Activated naive CD4-positive, alpha-beta T cell treated with anti-CD3 and anti-CD28 coated beads, Interleukin-2, amount 50 U/mL, for 24 hours (primary cell): ENCODE measurements around the gene EGR2.
"Not testable (repeated sequence)": the region's sequence is repeated elsewhere in the genome, so short reads cannot be mapped to it uniquely, and the experiment has no call there.

Experiments
- H3K27ac Mint-ChIP-seq: one replicate; pipeline ENCODE4 v1.8.0; 2021; ENCODE audit warnings: mild to moderate bottlenecking, mixed read lengths
- H3K27me3 Mint-ChIP-seq: one replicate; pipeline ENCODE4 v1.8.0; 2021; ENCODE audit warnings: mixed read lengths
- H3K36me3 Mint-ChIP-seq: one replicate; pipeline ENCODE4 v1.8.0; 2021; ENCODE audit warnings: mixed read lengths
- H3K4me1 Mint-ChIP-seq: one replicate; pipeline ENCODE4 v1.8.0; 2021; ENCODE audit warnings: mixed read lengths
- H3K4me3 Mint-ChIP-seq: one replicate; pipeline ENCODE4 v1.8.0; 2021; ENCODE audit warnings: mild to moderate bottlenecking, mixed read lengths
- H3K9me3 Mint-ChIP-seq: one replicate; pipeline ENCODE4 v1.8.0; 2021; ENCODE audit warnings: mixed read lengths

EGR2 gene

GRCh38 chr10:62790019-62790555, 26.1 kb downstream of the EGR2 start:
- Mint-ChIP-seq H3K4me1 (no peaks in the 10 kb centered on the region), H3K27ac (no peak overlapping the region), H3K9me3 (peaks cover 3% of the 10 kb centered on the region), H3K36me3 (peaks cover 5% of the 10 kb centered on the region), H3K27me3 (no peaks in the 10 kb centered on the region), H3K4me3 (no peak overlapping the region)

DNA sequence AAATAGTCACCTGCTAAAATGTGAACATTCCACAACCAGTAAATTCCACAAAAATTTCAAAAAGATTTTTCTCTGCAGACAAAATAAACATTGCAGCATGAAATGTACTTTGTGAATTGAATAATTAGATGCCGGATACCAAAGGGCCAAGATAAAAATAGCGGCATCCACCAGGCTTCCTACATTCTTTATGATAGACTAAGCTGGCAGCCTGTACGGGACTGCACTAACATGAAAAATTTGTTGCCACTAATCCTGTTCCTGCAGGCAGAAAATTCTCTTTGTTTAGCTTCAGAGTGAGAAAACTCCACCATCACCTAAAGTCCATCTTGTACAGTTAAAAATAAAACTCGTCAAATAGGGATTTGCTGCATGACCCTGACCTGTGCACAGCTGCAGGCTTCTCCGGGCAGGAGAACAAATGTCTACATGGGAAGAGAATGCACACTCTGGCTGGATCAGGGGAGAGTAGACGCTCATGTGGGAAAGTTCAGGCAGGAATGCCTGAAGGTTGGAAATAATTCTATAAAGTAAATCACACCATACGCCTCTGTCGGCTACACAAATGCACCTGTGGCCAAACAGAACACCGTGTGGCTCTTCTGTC, 27.2 kb downstream of the EGR2 start:
- Mint-ChIP-seq H3K9me3 (peaks cover 7% of the 10 kb centered on the region), H3K27ac (no peak overlapping the region), H3K4me1 (no peaks in the 10 kb centered on the region), H3K27me3 (no peaks in the 10 kb centered on the region), H3K36me3 (peaks cover 6% of the 10 kb centered on the region), H3K4me3 (no peak overlapping the region)

GRCh38 chr10:62788285-62788684, 27.9 kb downstream of the EGR2 start:
- not testable (repeated sequence) for H3K27ac Mint-ChIP-seq, H3K9me3 Mint-ChIP-seq, H3K4me3 Mint-ChIP-seq, H3K36me3 Mint-ChIP-seq, H3K4me1 Mint-ChIP-seq, H3K27me3 Mint-ChIP-seq

- not testable (repeated sequence) for H3K36me3 Mint-ChIP-seq, H3K4me3 Mint-ChIP-seq, H3K27ac Mint-ChIP-seq, H3K9me3 Mint-ChIP-seq, H3K27me3 Mint-ChIP-seq
- peaks cover 17% of the 10 kb centered on the region for H3K4me1 Mint-ChIP-seq
These were observed 31.6 kb downstream of the EGR2 start for GRCh38 chr10:62784537-62784936.

DNA sequence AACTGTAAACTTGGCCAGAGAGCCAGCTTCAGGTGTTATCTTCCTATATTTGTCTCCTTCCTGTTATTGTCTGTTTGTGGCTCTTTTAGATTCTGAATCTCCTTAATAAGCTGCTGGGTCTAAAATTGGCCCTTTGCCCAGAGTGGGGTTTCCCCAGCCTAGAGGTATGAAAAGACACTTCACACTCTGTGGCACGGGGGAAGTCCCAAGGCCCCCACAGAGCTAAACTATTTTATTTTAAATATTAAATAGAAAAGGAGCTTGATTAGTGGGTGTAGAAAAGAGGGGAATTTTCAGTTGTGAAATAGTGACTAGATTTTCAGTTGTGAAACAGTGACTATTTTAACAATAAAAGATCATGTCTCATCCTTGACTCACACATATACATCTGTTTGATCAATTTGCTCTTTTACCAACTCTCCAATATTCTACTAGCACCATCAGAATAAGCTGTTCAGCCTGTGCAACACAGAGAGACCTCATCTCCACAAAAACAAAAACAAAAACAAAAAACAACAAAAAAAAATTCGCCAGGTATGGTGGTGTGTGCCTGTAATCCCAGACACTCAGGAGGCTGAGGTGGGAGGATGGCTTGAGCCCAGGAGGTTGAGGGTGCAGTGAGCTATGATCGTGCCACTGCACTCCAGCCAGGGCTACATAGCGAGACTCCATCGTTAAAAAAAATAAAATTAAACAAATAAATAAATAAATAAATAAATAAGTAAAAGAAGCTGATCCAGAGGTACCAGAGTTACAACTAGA, 36.5 kb downstream of the EGR2 start:
- H3K36me3 Mint-ChIP-seq, result no peaks in the 10 kb centered on the region
- H3K9me3 Mint-ChIP-seq, result no peaks in the 10 kb centered on the region
- H3K27me3 Mint-ChIP-seq, result no peaks in the 10 kb centered on the region
- peak overlapping the region; percentile 70 for H3K4me3 Mint-ChIP-seq
- H3K27ac Mint-ChIP-seq, result peak overlapping the region; percentile 95
- peaks cover 39% of the 10 kb centered on the region for H3K4me1 Mint-ChIP-seq

GRCh38 chr10:62778125-62778524, 38.0 kb downstream of the EGR2 start:
- H3K4me1 Mint-ChIP-seq, result peaks cover 39% of the 10 kb centered on the region
- H3K27me3 Mint-ChIP-seq, result no peaks in the 10 kb centered on the region
- H3K36me3 Mint-ChIP-seq, result no peaks in the 10 kb centered on the region
- no peaks in the 10 kb centered on the region for H3K9me3 Mint-ChIP-seq
- H3K27ac Mint-ChIP-seq, result peak overlapping the region; percentile 10
- peak overlapping the region; percentile 17 for H3K4me3 Mint-ChIP-seq

DNA sequence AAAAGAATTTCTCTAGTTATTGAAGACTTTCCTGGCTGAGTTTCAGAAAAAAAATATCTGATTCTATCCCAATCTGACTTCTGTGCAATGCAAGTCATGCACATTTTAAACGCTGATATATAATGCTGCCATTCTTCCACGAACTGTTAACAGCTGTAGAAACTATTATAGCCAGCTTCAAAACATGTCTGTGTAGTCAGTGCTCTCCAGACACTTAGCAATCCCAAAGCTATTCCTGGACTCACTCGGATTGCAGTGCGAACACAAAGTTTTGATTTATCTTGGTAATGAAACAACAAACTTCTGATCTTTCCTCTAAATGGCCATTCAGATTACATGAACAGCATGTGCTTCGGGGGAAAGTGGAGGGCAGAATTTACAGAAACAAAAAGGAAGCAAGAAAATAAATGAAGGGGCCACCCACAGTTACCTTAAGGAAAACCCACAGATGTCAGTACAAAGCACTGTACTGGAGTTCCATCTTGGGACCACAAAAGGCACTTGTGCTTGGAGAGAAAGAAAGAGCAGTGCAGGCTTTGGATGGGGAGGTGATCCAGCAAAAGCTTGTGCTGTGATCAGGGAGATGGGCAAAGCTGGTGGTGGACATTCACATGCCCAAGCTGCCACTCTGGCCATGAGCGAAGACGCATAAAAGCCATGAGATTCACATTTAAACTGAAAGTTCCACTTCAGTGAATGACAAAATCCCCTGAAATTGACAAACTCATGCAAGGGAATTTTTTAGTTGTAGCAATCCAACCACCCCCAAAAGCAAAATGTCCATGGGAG, 43.8 kb downstream of the EGR2 start:
- no peak overlapping the region for H3K4me3 Mint-ChIP-seq
- peaks cover 13% of the 10 kb centered on the region for H3K4me1 Mint-ChIP-seq
- H3K36me3 Mint-ChIP-seq, result no peaks in the 10 kb centered on the region
- H3K27me3 Mint-ChIP-seq, result no peaks in the 10 kb centered on the region
- peak overlapping the region; percentile 30 for H3K27ac Mint-ChIP-seq
- H3K9me3 Mint-ChIP-seq, result no peaks in the 10 kb centered on the region

DNA sequence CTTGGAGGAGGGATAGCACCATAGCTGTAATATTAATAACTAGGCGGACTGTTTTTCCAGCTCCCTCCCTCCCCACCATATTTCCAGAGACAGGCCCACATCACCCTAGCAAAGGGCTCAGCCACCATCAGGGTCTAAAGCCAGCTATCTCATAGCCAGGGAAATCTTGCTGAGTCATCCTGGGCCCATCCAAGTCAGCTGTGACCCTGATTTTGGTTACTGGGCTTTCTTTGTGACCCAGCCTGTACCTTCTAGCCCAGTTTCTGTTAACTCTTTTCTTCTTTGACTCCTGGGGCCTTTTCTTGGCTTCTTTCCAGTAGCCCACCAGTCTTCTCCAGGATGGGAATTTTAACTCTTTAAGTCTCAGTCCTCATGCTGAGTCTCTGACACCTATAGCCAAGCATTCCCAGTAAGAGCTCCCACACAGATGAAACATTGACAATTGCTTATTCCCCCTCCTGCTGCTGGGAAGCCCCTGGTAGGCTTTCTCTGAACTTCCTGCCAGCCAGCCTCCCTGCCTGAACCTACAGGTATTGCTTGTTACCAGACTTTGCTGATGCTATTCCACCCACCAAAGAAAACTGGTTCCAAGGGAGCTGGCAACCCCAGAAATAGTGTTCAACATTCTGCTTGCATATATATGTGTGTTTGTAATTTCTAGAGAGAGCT, 46.5 kb downstream of the EGR2 start:
- no peaks in the 10 kb centered on the region for H3K27me3 Mint-ChIP-seq
- no peak overlapping the region for H3K27ac Mint-ChIP-seq
- H3K4me3 Mint-ChIP-seq, result no peak overlapping the region
- no peaks in the 10 kb centered on the region for H3K36me3 Mint-ChIP-seq
- peaks cover 22% of the 10 kb centered on the region for H3K4me1 Mint-ChIP-seq
- no peaks in the 10 kb centered on the region for H3K9me3 Mint-ChIP-seq

- H3K36me3 Mint-ChIP-seq, result no peaks in the 10 kb centered on the region
- no peaks in the 10 kb centered on the region for H3K9me3 Mint-ChIP-seq
- no peak overlapping the region for H3K4me3 Mint-ChIP-seq
- no peak overlapping the region for H3K27ac Mint-ChIP-seq
- H3K27me3 Mint-ChIP-seq, result no peaks in the 10 kb centered on the region
- peaks cover 24% of the 10 kb centered on the region for H3K4me1 Mint-ChIP-seq
These were observed 49.8 kb downstream of the EGR2 start for GRCh38 chr10:62766386-62766785.

DNA sequence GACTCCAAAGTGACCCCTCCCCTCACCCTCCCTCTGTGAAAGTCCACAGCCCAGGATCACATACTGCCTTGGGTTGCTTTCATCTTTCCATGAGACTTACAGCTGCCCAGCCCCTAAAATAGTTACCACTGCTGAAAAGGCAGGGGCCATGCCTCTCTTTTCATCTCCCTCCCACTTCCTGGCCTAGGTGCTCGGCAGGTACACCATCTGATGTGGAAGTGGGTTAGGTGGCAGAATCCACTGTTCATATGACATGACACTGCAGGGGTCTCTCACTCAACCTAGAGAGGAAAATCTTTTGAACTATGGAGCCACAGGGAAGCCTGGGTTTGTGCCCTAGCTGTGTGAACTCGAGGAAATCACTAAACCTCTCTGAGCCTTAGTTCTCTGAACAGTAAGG, 50.4 kb downstream of the EGR2 start:
- Mint-ChIP-seq H3K9me3 (no peaks in the 10 kb centered on the region), H3K4me3 (no peak overlapping the region), H3K36me3 (no peaks in the 10 kb centered on the region), H3K4me1 (peaks cover 29% of the 10 kb centered on the region), H3K27me3 (no peaks in the 10 kb centered on the region), H3K27ac (peak overlapping the region; percentile 52)

DNA sequence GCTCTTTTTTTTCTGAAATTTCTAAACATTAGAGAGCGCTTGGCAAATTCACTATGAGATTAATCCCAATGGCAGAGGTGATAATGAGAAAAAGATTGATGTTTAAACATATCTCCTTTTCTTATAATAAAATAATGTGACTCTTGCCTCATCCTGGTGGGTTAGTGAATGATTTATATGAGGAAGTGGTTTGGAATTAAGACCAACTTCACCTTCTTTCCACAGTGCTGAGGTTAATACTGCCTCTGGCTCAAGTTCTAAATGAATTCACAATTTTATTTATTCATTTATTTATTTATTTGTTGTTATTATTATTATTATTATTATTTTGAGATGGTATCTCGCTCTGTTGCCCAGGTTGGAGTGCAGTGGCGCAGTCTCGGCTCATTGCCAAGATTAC, 52.2 kb downstream of the EGR2 start:
- Mint-ChIP-seq H3K4me3 (no peak overlapping the region), H3K27ac (no peak overlapping the region), H3K36me3 (no peaks in the 10 kb centered on the region), H3K27me3 (no peaks in the 10 kb centered on the region), H3K4me1 (peaks cover 26% of the 10 kb centered on the region), H3K9me3 (no peaks in the 10 kb centered on the region)

DNA sequence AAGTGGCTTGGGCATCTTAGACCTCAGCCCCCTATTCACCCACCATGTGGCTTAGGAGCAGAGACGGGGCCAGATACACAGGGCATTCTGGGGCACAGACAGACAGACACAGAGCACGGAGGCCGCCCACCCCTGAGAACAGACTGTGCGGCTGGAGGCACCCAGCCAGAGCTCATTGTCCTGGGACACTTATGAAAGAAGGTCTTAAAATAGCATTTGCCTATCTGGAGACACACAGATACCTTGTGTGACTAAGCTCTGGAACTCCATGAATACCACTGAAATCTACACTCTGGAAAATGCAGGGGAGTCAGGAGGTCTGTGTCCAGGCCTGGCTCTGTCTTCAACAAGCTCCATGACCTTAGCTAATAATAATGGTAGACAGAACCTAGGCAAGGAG, 53.0 kb downstream of the EGR2 start:
- Mint-ChIP-seq H3K4me1 (peaks cover 26% of the 10 kb centered on the region), H3K27ac (no peak overlapping the region), H3K27me3 (no peaks in the 10 kb centered on the region), H3K4me3 (no peak overlapping the region), H3K36me3 (no peaks in the 10 kb centered on the region), H3K9me3 (no peaks in the 10 kb centered on the region)
